IMR-90 (cell line): ENCODE measurements around the gene PRAMEF18. TPM values are rescaled to one million over a fixed set of nuclear protein-coding genes. Genes with fewer than 3 reads are reported as not detected.

Source experiments
- ATAC-seq: fragments of 200-7000 bp; cut with Tn5 transposase; 2 replicates; pipeline ENCODE4 v1.9.1; 2020; ENCODE audit warnings: low read depth, mild to moderate bottlenecking, moderate library complexity
- BruUV-seq: library from RNA; stranded (reverse); fragments of 400-500 nt; replicated peaks from 2 replicates; lab custom pipeline; 2021; lab: Mats Ljungman, UMichigan
- CTCF ChIA-PET: fragments of 300-600 bp; formaldehyde crosslinking; extraction: SDS; loops from one replicate; lab custom pipeline; 2021; ENCODE audit warnings: antibody characterized with exemption; lab: Yijun Ruan, JAX
- POLR2A ChIA-PET: fragments of 300-600 bp; sonication (Branson Sonifier 250); formaldehyde crosslinking; loops from one replicate; lab custom pipeline; 2022; ENCODE audit warnings: antibody characterized with exemption; ENCODE audit not compliant: unreplicated experiment; lab: Charles Lee
- DNase-seq: peaks from one replicate; pipeline ENCODE4 v3.0.0; 2013
- H2AFZ ChIP-seq: replicated peaks from 2 replicates; pipeline ENCODE3; 2013; ENCODE audit warnings: low read length, mild to moderate bottlenecking; ENCODE audit not compliant: poor library complexity
- H2AK5ac ChIP-seq: 2 replicates; pipeline ENCODE4 v1.6.1; 2013; ENCODE audit warnings: low read depth, low read length, inconsistent platforms
- H2AK9ac ChIP-seq: replicated peaks from 2 replicates; pipeline ENCODE3; 2013; ENCODE audit warnings: mild to moderate bottlenecking, low read depth, low read length, moderate library complexity; ENCODE audit not compliant: poor library complexity
- H2BK120ac ChIP-seq: 2 replicates; pipeline ENCODE4 v1.6.1; 2013; ENCODE audit warnings: low read depth, low read length, inconsistent platforms
- H2BK15ac ChIP-seq: 3 replicates; pipeline ENCODE4 v1.6.1; 2013; ENCODE audit warnings: low read depth, low read length, inconsistent platforms
- H2BK20ac ChIP-seq: 2 replicates; pipeline ENCODE4 v1.6.1; 2013; ENCODE audit warnings: low read depth, mild to moderate bottlenecking, inconsistent platforms, low read length, moderate library complexity
- H2BK5ac ChIP-seq: 2 replicates; pipeline ENCODE4 v1.6.1; 2013; ENCODE audit warnings: mild to moderate bottlenecking, low read depth, low read length, inconsistent platforms; ENCODE audit not compliant: poor library complexity, severe bottlenecking
- H3K14ac ChIP-seq: replicated peaks from 2 replicates; pipeline ENCODE4 v1.6.1; 2013; ENCODE audit warnings: low read depth, low read length, inconsistent platforms
- H3K18ac ChIP-seq: 2 replicates; pipeline ENCODE4 v1.6.1; 2013; ENCODE audit warnings: low read depth, low read length, control low read depth
- H3K23ac ChIP-seq: 2 replicates; pipeline ENCODE4 v1.6.1; 2013; ENCODE audit warnings: low read depth, low read length, inconsistent platforms
- H3K27ac ChIP-seq: 2 replicates; pipeline ENCODE4 v1.5.1; 2013; ENCODE audit warnings: mild to moderate bottlenecking, control low read depth, low read length; ENCODE audit not compliant: insufficient read depth
- H3K27me3 ChIP-seq: 2 replicates; pipeline ENCODE4 v1.6.1; 2013; ENCODE audit warnings: low read length; ENCODE audit not compliant: control insufficient read depth, insufficient read depth
- H3K36me3 ChIP-seq: 2 replicates; pipeline ENCODE4 v1.6.1; 2013; ENCODE audit warnings: low read length, mixed read lengths; ENCODE audit not compliant: control insufficient read depth, insufficient read depth
- H3K4ac ChIP-seq: 2 replicates; pipeline ENCODE4 v1.6.1; 2013; ENCODE audit warnings: low read depth, low read length, inconsistent platforms
- H3K4me1 ChIP-seq: 2 replicates; pipeline ENCODE4 v1.6.1; 2013; ENCODE audit warnings: low read length, mixed read lengths; ENCODE audit not compliant: control insufficient read depth, insufficient read depth
- H3K4me2 ChIP-seq: 2 replicates; pipeline ENCODE4 v1.6.1; 2013; ENCODE audit warnings: low read depth, mild to moderate bottlenecking, control low read depth, low read length, moderate library complexity
- H3K4me3 ChIP-seq: 2 replicates; pipeline ENCODE4 v1.5.1; 2013; ENCODE audit warnings: low read depth, mild to moderate bottlenecking, control low read depth, low read length, moderate library complexity; ENCODE audit not compliant: insufficient read depth
- H3K56ac ChIP-seq: 2 replicates; pipeline ENCODE4 v1.6.1; 2013; ENCODE audit warnings: low read length, inconsistent platforms; ENCODE audit not compliant: insufficient read depth; ENCODE audit errors: extremely low read depth
- H3K79me1 ChIP-seq, 2 experiments: 2 replicates each; pipeline ENCODE4 v1.6.1; 2013; ENCODE audit warnings: low read length in 2 of 2, inconsistent platforms in 1 of 2, low read depth in 1 of 2
- H3K9ac ChIP-seq: 2 replicates; pipeline ENCODE4 v1.6.1; 2013; ENCODE audit warnings: low read depth, low read length, control low read depth
- H3K9me1 ChIP-seq: 2 replicates; pipeline ENCODE4 v1.6.1; 2013; ENCODE audit warnings: low read length, inconsistent platforms; ENCODE audit not compliant: insufficient read depth
- H3K9me3 ChIP-seq: 2 replicates; pipeline ENCODE4 v1.6.1; 2013; ENCODE audit warnings: low read length; ENCODE audit not compliant: control insufficient read depth, insufficient read depth
- H4K20me1 ChIP-seq: 2 replicates; pipeline ENCODE4 v1.6.1; 2013; ENCODE audit warnings: low read length, inconsistent platforms; ENCODE audit not compliant: insufficient read depth
- H4K5ac ChIP-seq: 2 replicates; pipeline ENCODE4 v1.6.1; 2013; ENCODE audit warnings: mild to moderate bottlenecking, low read depth, low read length, control low read depth
- H4K8ac ChIP-seq, 2 experiments: 2 replicates each; pipeline ENCODE4 v1.6.1; 2013; ENCODE audit warnings: low read depth in 2 of 2, low read length in 2 of 2, control low read depth in 1 of 2, inconsistent platforms in 1 of 2
- H4K91ac ChIP-seq: 2 replicates; pipeline ENCODE4 v1.6.1; 2013; ENCODE audit warnings: low read depth, low read length, inconsistent platforms; ENCODE audit not compliant: insufficient read depth
- BHLHE40 ChIP-seq: fragments of 150-350 bp; IDR thresholded peaks from 2 replicates; pipeline ENCODE4 v1.6.1; 2016; ENCODE audit warnings: mild to moderate bottlenecking, low read depth, low read length
- CEBPB ChIP-seq: IDR thresholded peaks from 2 replicates; pipeline ENCODE4 v1.6.1; 2012; ENCODE audit warnings: low read depth, low read length, improper control_type of control experiment
- CHD1 ChIP-seq: IDR thresholded peaks from 2 replicates; pipeline ENCODE4 v1.6.1; 2012; ENCODE audit warnings: low read depth, low read length, improper control_type of control experiment
- FOS ChIP-seq: fragments of 150-350 bp; IDR thresholded peaks from 2 replicates; pipeline ENCODE4 v1.6.1; 2016; ENCODE audit warnings: low read depth, low read length
- MAFK ChIP-seq: IDR thresholded peaks from 2 replicates; pipeline ENCODE4 v1.6.1; 2012; ENCODE audit warnings: low read depth, low read length, improper control_type of control experiment
- MAZ ChIP-seq: IDR thresholded peaks from 2 replicates; pipeline ENCODE4 v1.6.1; 2012; ENCODE audit warnings: low read depth, mild to moderate bottlenecking, low read length, improper control_type of control experiment, moderate library complexity, borderline replicate concordance
- MXI1 ChIP-seq: IDR thresholded peaks from 2 replicates; pipeline ENCODE4 v1.6.1; 2012; ENCODE audit warnings: low read depth, mild to moderate bottlenecking, low read length, moderate library complexity, borderline replicate concordance
- NFE2L2 ChIP-seq: fragments of 150-350 bp; IDR thresholded peaks from 2 replicates; pipeline ENCODE4 v1.6.1; 2016; ENCODE audit warnings: low read depth, mild to moderate bottlenecking, low read length
- POLR2A ChIP-seq: IDR thresholded peaks from 2 replicates; pipeline ENCODE4 v1.6.1; 2012; ENCODE audit warnings: mild to moderate bottlenecking, low read depth, low read length
- RAD21 ChIP-seq: IDR thresholded peaks from 2 replicates; pipeline ENCODE4 v1.6.1; 2012; ENCODE audit warnings: low read length, improper control_type of control experiment
- RCOR1 ChIP-seq: IDR thresholded peaks from 2 replicates; pipeline ENCODE4 v1.6.1; 2012; ENCODE audit warnings: mild to moderate bottlenecking, low read length, improper control_type of control experiment; ENCODE audit not compliant: insufficient replicate concordance
- RFX5 ChIP-seq: IDR thresholded peaks from 2 replicates; pipeline ENCODE4 v1.8.0; 2012; ENCODE audit warnings: low read depth, mild to moderate bottlenecking, low read length, moderate library complexity
- SMC3 ChIP-seq: fragments of 150-350 bp; IDR thresholded peaks from 2 replicates; pipeline ENCODE4 v1.6.1; 2016; ENCODE audit warnings: low read depth, mild to moderate bottlenecking, antibody characterized with exemption, low read length, moderate library complexity
- WGBS, 2 experiments: methylation state at CpG; one replicate each; pipeline versions ENCODE4 v1.1.5 to v1.1.7; 2013; ENCODE audit warnings: missing lambda C conversion rate in 2 of 2; ENCODE audit not compliant: insufficient read length in 1 of 2; ENCODE audit errors: extremely low coverage in 2 of 2; 5-methylcytosine and 5-hydroxymethylcytosine counted together
- dilution Hi-C: fragments of 300-500 bp; cut with HindIII; formaldehyde crosslinking; loops from one replicate; pipeline ENCODE4 v1.14.3; 2018; ENCODE audit warnings: low sequenced_read_pairs; ENCODE audit not compliant: unreplicated experiment
- in situ Hi-C: fragments of 300-500 bp; cut with MboI; formaldehyde crosslinking; loops from 3 replicates; pipeline ENCODE4 v1.14.3; 2019; ENCODE audit warnings: low sequenced_read_pairs, inconsistent platforms, mixed read lengths
- intact Hi-C: fragments of 100-400 bp; cut with micrococcal nuclease; formaldehyde crosslinking; loops from 2 replicates; pipeline ENCODE4 v1.10.0; 2022
- polyA plus RNA-seq, 3 experiments: library from polyadenylated mRNA; depleted of rRNA; stranded (reverse); fragments of >200 nt; gene quantifications; 2 replicates each; pipeline ENCODE4 v1.2.3, GENCODE V29; 2012; ENCODE audit warnings: low replicate concordance in 1 of 3
- total RNA-seq: library from RNA; depleted of rRNA; stranded (reverse); fragments of >200 nt; gene quantifications from 2 replicates; pipeline ENCODE4 v1.2.3, GENCODE V29; 2012
- TF ChIP-seq, protein P1 (sequence below): conservative IDR thresholded peaks from 2 replicates; pipeline ENCODE4 v1.5.1; 2012; ENCODE audit warnings: mild to moderate bottlenecking, low read depth, low read length, improper control_type of control experiment
- TF ChIP-seq, protein P2 (sequence below): fragments of 150-350 bp; IDR thresholded peaks from 2 replicates; pipeline ENCODE4 v1.6.1; 2016; ENCODE audit warnings: low read depth, mild to moderate bottlenecking, low read length, moderate library complexity, borderline replicate concordance
- TF ChIP-seq, protein P3 (sequence below): fragments of 150-350 bp; IDR thresholded peaks from 2 replicates; pipeline ENCODE4 v1.6.1; 2017; ENCODE audit warnings: mild to moderate bottlenecking, antibody characterized with exemption, low read length, low read depth

Gene PRAMEF18
- total and polyA plus RNA-seq, 2 of the 4 experiments (the other 2 are of a cell fraction) = not detected

DNA sequence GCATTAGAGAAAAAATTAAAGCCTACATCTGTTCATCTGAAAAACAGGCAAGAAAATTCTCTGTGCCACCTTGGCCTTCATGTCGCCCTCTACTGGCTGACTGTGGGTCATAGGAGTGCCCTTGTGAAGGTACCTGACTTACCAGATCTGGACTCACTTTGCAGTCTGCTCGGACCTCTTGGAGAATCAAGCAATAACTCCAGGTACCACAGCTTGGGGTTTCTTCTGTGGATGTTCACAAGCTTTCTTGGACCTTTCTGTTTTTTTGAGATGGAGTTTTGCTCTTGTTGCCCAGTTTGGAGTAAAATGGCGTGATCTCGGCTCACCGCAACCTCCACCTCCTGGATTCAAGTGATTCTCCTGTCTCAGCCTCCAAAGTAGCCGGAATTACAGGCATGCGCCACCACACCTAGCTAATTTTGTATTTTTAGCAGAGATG is 2.4 kb upstream of the PRAMEF18 start:
- no peaks in the 10 kb centered on the region for H3K4me1 ChIP-seq
- no peaks in the 10 kb centered on the region for H3K9me1 ChIP-seq
- no peak overlapping the region for H3K4me3 ChIP-seq
- no peak overlapping the region for H2BK5ac ChIP-seq
- H4K8ac ChIP-seq = no peak overlapping the region
- no peak overlapping the region for H3K18ac ChIP-seq
- intact Hi-C loops (no loop called here), in situ Hi-C loops (no loop called here), dilution Hi-C loops (no loop called here)
- no peak overlapping the region for H2AK9ac ChIP-seq
- H2BK20ac ChIP-seq = no peak overlapping the region
- H2AFZ ChIP-seq = no peak overlapping the region
- POLR2A ChIA-PET = no interaction called here
- CTCF ChIA-PET = no interaction called here
- BruUV-seq = no TSS peak
- H3K27me3 ChIP-seq = no peaks in the 10 kb centered on the region
- H3K9ac ChIP-seq = no peak overlapping the region
- no peak overlapping the region for H3K4me2 ChIP-seq
- ATAC-seq = no peak
- peaks cover 14% of the 10 kb centered on the region; the same call in 1 of the 2 replicates for H3K9me3 ChIP-seq
- no peak overlapping the region for H2BK120ac ChIP-seq
- H3K79me1 ChIP-seq = no peaks in the 10 kb centered on the region
- no peak overlapping the region for H3K23ac ChIP-seq
- H3K14ac ChIP-seq = no peak overlapping the region
- H2AK5ac ChIP-seq = no peak overlapping the region
- H2BK15ac ChIP-seq = no peak overlapping the region
- H3K4ac ChIP-seq = no peak overlapping the region
- H3K56ac ChIP-seq = no peak overlapping the region
- no peak overlapping the region for H4K5ac ChIP-seq
- H3K36me3 ChIP-seq = no peaks in the 10 kb centered on the region
- no CpG with 5 or more reads among the region's 7 CpGs for WGBS, 2 experiments
- H4K20me1 ChIP-seq = no peaks in the 10 kb centered on the region
- TF ChIP-seq CHD1 (no peak), NFE2L2 (no peak), POLR2A (no peak), CEBPB (no peak), RFX5 (no peak), MAZ (no peak), MAFK (no peak), FOS (no peak), MXI1 (no peak), RCOR1 (no peak), BHLHE40 (no peak), RAD21 (no peak), SMC3 (no peak)
- TF ChIP-seq, protein P1, sequence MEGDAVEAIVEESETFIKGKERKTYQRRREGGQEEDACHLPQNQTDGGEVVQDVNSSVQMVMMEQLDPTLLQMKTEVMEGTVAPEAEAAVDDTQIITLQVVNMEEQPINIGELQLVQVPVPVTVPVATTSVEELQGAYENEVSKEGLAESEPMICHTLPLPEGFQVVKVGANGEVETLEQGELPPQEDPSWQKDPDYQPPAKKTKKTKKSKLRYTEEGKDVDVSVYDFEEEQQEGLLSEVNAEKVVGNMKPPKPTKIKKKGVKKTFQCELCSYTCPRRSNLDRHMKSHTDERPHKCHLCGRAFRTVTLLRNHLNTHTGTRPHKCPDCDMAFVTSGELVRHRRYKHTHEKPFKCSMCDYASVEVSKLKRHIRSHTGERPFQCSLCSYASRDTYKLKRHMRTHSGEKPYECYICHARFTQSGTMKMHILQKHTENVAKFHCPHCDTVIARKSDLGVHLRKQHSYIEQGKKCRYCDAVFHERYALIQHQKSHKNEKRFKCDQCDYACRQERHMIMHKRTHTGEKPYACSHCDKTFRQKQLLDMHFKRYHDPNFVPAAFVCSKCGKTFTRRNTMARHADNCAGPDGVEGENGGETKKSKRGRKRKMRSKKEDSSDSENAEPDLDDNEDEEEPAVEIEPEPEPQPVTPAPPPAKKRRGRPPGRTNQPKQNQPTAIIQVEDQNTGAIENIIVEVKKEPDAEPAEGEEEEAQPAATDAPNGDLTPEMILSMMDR = no peak
- TF ChIP-seq, protein P2, sequence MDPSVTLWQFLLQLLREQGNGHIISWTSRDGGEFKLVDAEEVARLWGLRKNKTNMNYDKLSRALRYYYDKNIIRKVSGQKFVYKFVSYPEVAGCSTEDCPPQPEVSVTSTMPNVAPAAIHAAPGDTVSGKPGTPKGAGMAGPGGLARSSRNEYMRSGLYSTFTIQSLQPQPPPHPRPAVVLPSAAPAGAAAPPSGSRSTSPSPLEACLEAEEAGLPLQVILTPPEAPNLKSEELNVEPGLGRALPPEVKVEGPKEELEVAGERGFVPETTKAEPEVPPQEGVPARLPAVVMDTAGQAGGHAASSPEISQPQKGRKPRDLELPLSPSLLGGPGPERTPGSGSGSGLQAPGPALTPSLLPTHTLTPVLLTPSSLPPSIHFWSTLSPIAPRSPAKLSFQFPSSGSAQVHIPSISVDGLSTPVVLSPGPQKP = no peak
- TF ChIP-seq, protein P3, sequence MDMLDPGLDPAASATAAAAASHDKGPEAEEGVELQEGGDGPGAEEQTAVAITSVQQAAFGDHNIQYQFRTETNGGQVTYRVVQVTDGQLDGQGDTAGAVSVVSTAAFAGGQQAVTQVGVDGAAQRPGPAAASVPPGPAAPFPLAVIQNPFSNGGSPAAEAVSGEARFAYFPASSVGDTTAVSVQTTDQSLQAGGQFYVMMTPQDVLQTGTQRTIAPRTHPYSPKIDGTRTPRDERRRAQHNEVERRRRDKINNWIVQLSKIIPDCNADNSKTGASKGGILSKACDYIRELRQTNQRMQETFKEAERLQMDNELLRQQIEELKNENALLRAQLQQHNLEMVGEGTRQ = no peak
- no peak overlapping the region for H3K27ac ChIP-seq
- no peak overlapping the region for H4K91ac ChIP-seq
- no peak for DNase-seq
